HG02970 (cell line): ENCODE data around the gene WDR47.
"Not testable (repeated sequence)": the region's sequence is repeated elsewhere in the genome, so short reads cannot be mapped to it uniquely, and the experiment has no call there.

Experiments
- ATAC-seq: cut with Tn5 transposase; IDR thresholded peaks from one replicate; pipeline ENCODE4 v1.9.1; 2021; ENCODE audit warnings: mild to moderate bottlenecking, moderate library complexity, moderate number of reproducible peaks; ENCODE audit not compliant: unreplicated experiment, low FRiP score

WDR47 gene

DNA sequence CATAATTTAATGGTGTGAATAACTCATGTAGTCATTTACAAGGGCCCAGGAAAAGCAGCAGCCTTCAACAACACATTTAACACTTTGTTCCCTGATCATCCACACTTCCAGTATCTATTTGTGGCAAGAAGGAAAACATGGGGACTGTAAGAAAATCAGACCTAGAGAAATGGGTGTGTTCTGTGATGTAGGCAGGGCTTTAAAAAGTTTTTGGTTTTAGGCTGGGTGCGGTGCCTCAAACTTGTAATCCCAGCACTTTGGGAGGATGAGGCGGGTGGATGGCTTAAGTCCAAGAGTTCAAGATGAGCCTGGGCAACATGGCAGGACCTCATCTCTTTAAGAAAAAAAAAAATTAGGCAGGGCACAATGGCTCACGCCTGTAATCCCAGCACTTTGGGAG lies 14.2 kb upstream of the WDR47 start:
- ATAC-seq, result no peak

DNA sequence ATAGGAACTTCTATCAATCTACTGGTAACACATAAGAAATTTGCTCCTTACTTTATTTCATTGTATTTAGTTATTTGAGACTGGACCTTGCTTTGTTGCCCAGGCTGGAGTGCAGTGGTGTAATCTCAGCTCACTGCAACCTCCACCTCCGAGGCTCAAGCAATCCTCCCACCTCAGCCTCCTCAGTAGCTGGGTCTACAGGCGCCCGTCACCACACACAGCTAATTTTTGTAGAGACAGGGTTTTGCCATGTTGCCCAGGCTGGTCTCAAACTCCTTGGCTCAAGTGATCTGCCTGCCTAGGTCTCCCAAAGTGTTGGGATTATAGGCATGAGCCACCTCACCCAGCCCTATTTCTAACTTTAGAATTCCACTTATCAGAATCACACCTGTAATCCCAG lies 10.2 kb upstream of the WDR47 start:
- ATAC-seq, result not testable (repeated sequence)

DNA sequence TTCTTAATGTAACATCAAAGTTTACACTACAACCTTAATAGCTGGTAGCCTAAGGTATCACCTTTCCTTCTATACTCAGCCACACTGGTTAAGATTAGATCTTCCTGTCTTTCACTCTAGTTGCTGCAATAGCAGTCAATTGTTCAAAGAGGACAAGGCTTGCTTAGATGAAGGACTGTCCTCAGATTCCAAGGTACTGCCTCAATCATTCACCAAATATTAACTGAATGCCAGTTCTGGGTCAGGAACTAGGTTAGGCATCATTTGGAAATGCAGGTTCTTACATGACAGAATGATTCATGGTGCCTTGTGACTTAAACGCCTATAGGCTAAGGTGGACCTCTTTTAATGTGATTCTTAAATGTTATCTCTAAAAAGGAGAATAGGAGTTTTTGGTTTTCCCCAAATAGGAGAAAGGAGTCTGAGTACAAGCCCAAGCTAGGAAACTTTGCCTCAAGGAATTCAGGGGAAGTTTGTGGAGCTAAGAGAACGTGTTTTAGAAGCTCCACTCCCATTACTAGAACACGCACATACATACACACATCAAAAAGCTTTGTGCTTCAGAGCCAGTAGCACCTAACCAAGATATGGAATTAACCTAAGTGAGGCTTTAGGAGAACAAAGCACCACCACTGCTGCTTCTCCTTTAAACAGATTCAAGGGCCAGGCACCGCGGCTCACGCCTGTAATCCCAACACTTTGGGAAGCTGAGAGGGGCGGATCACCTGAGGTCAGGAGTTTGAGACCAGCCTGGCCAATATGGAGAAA lies 8.5 kb upstream of the WDR47 start:
- ATAC-seq, result no peak

DNA sequence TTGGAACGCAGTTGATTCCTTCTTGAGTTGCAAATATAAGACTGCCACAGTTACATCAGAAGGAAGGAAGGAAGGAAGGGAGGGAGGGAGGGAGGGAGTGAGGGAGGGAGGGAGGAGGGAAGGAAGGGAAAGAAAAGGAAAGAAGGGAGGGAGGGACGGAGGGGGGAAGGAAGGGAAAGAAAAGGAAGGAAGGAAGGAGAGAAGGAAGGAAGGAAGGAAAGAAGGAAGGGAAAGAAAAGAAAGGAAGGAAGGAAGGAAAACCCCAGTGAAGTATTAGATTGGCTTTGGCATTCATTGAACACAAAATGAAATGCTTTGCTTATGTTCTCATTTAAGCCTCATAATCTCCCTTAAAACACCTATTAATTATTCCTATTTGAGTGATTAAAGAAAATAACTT lies 6.4 kb upstream of the WDR47 start:
- no peak for ATAC-seq

DNA sequence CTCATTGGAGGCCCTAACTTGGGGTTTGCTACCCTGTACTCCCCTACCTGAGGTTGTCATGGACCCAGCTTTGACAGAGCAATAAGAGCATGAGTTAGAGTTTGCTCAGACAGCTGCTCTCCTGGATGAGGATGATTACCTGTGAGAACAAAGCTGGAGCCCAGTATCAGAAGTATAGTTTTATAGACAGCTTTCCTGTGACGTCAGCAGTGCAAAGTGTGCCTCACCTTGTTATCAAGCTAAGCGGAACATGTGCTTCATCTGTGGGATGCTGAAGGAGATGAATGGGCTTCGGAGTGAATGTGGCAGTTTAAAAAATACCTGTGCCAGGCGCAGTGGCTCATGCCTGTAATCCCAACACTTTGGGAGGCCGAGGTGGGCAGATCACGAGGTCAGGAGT lies 5.4 kb upstream of the WDR47 start:
- no peak for ATAC-seq

DNA sequence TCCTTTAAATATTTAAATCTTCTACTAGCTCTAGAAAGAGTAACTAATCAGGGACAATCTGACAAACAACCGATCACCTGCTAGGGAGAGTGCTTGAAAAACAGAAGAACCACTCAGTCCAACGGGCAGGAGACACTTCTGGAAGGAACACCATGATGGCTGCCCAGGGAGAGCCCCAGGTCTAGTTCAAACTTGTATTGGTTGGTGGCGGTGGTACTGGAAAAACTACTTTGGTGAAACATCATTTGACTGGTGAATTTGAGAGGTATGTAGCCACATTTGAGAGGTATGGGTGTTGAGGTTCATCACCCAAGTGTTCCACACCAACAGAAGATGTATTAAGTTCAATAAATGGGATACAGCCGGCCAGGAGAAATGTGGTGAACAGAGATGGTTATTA lies 4.8 kb upstream of the WDR47 start:
- ATAC-seq, result no peak

DNA sequence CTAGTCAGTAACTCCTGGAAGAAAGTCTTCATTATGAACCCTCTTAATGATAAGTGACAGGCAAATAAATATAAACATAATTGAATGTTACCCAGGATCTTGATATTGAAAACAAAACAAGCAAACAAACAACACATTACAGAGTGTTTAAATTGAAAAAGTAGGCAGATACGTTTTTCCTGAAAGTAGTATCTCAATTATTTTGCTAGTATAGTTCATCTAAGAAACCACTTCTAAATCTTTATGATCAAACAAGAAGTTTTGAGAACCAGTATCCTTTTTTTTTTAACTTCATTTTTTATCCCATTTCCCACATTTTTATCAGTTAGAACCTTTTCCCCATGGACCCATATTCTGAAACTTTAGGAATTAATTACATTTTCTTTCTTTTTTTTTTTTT lies 3.7 kb upstream of the WDR47 start:
- ATAC-seq, result no peak

DNA sequence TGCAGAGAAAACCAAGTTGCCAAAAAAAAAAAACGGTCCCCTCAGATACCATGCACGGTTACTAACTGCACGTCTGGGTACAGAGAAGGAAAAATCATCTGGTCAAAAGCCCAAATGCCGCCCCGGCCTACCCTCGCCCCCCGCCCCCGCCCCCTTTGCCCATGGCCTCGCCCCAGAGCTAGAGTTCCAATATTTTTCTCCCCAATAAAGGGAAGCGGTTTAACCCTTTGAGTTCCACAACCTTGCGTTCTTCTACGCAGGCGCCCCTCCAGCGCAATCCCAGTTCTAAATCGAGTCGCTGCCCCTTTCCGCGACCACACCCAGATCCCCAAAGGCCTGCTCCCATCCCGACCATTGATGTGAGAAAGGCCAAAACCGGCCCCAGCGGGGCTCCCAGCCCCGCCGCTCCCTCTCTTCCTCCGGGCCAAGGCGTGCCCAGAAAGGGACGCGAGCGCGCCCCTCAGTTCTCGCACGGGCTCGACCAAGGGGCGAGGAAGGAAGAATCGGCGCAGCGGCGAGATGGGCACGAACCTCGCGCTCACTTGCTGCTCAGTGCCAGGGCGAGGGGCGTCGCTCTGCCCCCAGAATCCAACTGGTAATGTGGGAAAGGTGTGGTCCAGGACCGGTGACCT lies 797 bp downstream of the WDR47 start:
- peak; percentile 6 for ATAC-seq

DNA sequence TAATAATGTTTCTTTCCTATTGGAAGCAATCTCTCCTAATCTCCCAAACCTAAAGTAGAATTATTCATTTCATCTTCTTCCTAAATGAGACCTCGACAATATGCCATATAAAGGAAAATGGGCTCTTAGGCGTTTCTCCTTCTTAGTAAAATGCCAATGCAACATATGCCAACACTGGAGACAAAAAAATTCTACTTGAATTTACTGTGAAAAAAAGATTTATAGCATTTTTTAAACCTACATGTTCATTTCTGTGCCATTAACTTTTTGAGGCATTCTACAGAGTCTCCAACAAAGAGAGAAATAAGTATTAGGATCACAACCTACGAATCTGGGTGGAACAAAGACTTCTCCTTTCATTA lies 1.3 kb downstream of the WDR47 start:
- ATAC-seq, result no peak

DNA sequence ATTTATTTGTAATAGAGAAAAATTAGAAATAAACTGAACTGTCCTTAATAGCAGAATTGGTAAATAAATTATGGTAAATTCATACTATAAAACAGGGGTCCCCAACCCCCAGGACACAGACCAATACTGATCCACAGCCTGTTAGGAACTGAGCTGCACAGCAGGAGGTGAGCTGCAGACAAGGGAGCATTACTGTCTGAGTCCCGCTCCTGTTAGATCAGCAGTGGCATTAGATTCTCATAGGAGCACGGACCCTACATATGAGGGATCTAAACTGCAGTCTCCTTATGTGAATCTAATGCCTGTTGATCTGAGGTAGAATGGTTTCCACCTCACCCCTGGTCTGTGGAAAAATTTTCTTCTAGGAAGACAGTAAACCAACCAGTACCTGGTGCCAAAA lies 7.5 kb downstream of the WDR47 start:
- ATAC-seq, result no peak

DNA sequence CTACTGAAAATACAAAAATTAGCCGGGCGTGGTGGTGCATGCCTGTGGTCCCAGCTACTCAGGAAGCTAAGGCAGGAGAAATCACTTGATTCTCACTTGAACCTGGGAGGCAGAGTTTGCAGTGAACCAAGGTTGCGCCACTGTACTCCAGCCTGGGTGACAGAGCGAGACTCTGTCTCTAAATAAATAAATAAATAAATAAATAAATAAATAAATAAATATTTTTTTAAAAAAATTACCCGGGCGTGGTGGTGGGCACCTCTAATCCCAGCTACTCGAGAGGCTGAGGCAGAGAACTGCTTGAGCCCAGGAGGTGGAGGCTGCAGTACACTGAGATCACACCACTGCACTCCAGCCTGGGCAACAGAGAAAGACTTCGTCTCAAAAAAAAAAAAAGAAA lies 12.4 kb downstream of the WDR47 start:
- ATAC-seq, result not testable (repeated sequence)

DNA sequence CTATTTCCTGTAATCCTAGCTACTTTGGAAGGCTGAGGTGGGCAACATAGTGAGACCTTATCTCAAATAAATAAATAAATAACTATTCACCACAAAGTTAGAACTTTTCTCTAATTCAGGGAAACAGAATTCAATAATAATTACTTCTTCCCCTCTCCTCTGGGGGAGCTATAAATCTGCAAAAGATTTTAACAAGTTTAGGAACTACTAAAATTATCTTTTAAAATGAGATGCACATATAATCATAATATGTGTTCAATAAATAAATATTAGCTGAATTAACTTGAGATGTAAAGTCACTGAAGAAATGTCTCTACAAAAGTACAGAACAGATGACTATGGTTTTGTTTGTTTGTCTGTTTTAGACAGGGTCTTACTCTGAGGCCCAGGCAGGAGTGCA lies 14.1 kb downstream of the WDR47 start:
- ATAC-seq, result no peak

DNA sequence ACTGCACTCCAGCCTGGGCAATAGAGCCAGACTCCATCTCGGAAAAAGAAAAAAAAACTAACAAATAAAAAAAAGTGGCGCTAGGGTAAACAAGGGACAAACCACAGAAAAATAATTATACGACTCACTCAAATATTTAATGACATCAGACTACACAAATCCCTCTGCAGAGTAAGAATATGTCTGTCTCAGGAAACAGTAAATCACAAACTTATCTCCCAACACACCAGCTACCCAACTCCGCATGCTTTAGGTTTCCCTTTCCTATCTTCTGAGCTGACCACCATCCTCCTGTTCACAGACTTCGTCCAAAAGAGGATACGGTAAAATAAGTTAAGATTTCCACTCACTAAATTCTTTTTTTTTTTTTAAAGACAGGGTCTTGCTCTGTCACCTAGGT lies 16.2 kb downstream of the WDR47 start:
- ATAC-seq, result no peak

DNA sequence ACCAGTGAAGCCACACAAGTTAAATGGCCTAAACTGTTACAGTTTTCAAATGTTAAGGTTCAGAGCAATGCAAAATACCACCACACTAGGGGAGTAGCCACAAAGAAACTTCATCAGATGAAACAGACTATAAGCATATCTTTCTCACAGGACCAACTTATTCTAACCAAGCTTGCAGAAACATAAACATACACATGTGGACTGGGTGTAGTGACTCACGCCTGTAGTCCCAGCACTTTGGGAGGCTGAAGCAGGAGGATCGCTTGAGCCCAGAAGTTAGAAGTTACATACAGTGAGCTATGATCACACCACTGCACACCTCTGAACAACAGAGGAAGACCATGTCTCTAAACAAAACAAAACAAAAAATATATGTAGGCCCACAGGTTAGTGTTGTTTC lies 17.3 kb downstream of the WDR47 start:
- ATAC-seq, result no peak

DNA sequence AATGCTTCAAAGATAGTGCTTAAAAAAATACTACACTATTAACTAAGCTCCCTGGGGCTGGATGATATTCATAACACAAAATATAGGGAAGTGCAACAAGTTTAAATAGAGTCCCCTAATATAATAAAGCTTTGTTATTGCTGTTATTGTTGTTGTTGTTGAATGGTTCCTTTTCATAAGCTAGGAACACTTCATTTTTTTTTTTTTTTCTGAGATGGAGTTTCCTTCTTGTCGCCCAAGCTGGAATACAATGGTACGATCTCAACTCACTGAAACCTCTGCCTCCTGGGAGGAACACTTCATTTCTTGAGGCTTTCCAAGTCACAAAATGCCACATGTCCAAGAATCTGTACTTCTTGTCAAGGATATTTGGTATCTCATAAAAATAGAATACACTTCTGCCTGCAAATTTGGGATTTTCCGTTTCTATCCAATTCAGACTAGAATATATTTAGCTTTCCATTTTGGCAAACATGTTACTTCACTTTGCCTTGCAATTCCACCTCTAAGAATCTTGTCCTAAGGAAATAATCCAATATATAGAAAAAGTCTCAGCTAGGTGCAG lies 21.1 kb downstream of the WDR47 start:
- no peak for ATAC-seq

DNA sequence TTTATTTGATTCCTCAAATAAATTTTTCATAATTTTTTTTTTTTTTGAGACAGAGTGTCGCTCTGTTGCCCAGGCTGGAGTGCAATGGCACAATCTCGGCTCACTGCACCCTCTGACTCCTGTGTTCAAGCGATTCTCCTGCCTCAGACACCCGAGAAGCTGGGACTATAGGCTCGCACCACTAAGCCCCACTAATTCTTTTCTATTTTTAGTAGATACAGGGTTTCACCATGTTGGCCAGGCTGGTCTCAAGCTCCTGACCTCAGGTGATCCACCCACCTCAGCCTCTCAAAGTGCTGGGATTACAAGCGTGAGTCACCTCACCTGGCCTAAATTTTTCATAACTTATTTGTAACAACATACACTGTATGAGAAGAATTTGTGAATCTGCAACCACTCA lies 24.2 kb downstream of the WDR47 start:
- not testable (repeated sequence) for ATAC-seq

DNA sequence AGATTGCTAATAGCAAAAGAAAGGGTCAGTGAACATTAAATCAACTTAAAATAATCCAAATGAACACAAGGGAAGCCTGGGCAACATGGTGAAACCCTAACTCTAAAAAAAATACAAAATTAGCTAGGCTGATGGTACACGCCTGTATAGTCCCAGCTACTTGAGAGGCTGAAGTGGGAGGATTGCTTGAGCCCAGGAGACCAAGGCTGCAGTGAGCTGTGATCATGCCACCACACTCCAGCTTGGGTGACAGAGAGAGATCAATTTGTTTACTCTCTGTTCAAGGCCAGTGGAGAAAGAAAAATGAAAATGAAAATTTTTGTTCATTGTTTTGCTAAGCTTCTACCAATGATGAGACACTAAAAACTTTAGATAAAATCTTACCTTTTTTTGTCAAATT lies 24.8 kb downstream of the WDR47 start:
- no peak for ATAC-seq

DNA sequence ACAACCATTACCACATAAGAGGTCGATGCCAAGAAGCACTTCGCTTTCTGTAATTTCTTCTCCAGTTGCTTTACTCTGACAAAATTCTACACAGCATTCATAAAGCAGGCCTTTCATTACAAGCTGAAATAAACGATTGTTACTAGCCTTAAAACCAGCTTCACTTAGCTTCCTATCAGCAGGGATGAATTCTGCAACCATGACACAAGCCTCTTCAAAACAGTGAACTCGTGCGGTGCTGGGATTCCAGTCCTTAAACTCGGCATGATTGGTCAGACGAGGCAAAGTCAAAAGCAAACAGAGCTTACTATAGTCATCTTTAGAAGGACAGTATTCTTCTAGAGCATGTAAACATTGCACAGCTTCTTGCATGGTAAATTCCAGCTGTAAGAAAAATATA lies 30.6 kb downstream of the WDR47 start:
- no peak for ATAC-seq

DNA sequence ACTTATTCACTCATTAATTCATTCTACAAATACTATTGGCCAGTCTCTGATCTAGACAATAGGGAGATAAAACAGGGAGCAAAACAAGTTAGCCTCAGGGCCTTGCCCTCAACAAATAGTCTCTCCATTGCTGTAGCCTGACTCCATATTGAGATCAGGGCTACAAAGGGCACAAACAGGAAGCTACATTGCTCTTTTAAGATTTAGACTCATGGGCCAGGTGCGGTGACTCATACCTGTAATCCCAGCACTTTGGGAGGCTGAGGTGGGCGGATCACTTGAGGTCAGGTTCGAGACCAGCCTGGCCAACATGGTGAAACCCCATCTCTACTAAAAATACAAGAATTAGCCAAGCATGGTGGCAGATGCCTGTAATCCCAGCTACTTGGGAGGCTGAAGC lies 45.3 kb downstream of the WDR47 start:
- not testable (repeated sequence) for ATAC-seq

DNA sequence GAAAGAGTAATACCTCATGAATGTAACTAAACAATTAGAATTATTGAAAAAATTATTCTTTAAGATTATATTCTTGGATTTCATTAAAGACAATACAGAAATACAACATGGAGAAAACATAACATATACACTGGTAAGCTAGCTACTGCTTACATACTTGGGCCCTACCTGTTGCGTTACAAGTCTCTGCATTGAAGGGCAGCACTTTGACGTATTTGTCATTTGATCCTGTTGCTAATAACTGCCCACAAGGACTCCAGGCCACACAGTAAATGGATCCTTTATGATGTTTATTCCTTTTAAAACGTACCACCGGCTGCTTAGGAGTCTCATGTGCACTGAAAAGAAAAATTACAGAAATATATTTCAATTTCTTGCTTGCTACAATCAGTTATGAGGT lies 58.8 kb downstream of the WDR47 start:
- ATAC-seq, result no peak

DNA sequence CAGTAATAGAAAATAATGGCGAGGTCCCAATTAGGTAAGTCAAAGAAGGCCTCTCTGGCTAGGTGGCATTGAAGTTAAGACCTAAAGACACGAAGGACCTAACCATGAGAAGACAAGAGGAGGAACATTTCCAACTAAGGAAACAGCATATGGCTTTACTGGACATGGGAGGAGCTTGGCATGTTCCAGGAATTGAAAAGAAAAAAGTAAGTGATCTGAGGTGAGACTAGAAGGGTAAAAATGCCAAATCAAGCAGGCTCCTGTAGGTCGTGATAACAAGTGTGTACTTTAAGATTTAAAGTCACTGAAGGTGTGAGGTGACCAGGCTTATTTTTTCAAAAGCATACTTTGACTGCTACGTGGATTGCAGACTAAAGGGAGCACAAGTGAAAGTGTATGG lies 65.2 kb downstream of the WDR47 start:
- no peak for ATAC-seq

DNA sequence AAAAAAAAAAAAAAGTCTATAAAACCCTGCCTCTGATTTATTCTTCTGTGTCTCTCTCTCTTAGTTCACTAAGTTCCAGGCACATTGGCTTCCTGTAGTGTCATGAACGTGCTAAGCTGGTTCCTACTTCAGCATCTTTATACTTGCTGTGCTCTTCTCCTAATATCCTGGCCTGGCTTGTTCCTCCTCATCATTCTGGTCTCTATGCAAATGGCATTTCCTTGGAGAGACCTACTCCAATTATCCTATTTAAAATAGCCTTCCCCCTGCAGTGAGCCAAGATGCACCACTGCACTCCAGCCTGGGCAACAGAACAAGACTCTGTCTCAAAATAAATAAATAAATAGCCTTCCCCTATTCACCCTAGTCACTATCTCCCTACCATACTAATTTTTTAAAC lies 69.0 kb downstream of the WDR47 start:
- no peak for ATAC-seq
